HG02610 (cell line): ENCODE data around the gene GRIN3A.

Experiments used
- ATAC-seq: cut with Tn5 transposase; IDR thresholded peaks from one replicate; pipeline ENCODE4 v1.9.1; 2021; ENCODE audit warnings: mild to moderate bottlenecking, moderate library complexity; ENCODE audit not compliant: unreplicated experiment

The GRIN3A gene

DNA sequence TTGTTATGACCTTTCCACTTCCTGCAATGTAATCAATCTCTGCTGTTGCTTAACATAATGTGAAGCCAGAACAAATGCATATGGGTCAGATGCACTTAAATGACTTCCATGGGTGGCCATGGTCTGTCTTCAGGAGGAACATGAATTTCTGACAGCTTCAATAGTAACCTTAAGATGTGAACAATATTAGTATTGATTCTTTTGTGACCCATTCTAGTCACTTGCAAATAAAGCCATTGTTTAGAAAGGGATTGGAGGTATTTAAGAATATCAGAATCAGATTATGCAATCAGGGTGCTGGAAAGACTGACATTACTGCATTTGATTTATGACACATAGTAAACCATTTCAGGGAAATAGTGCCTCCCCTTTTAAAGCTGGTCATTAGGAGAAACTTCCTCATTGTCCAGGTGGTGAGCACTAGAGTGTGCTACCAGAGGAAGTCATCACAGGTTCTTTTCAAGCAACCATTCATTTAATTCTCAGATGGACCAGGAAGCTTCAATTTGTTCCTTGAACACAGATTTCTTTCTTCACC, 32.1 kb downstream of the GRIN3A start:
- ATAC-seq, result no peak

DNA sequence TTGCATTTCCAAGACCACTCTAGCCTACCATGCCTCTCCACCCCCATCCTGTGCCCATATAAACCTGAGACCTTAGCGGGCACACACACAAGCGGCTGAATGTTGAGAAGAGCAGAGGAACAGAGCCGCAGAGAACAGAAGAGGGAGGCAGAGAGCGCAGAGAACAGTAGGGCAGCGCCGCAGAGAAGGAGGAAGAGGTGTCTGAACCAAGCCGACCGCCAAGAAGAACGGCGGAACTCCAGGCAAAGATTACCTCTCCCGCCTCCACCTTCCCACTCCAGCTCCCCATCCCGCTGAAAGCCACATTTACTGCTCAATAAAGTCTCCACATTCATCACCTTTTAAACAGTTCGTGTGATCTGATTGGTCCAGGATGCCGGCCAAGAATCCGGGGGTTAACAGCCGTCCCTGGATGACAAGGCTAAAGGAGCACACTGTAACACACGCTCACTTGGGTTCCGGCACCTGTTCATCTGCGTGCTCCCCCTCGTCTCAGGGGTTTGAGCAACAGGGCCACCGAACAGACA, 33.2 kb downstream of the GRIN3A start:
- peak; percentile 47 for ATAC-seq

- no peak for ATAC-seq
Observed at GRCh38 chr9:101702257-101702656, 36.2 kb downstream of the GRIN3A start.

DNA sequence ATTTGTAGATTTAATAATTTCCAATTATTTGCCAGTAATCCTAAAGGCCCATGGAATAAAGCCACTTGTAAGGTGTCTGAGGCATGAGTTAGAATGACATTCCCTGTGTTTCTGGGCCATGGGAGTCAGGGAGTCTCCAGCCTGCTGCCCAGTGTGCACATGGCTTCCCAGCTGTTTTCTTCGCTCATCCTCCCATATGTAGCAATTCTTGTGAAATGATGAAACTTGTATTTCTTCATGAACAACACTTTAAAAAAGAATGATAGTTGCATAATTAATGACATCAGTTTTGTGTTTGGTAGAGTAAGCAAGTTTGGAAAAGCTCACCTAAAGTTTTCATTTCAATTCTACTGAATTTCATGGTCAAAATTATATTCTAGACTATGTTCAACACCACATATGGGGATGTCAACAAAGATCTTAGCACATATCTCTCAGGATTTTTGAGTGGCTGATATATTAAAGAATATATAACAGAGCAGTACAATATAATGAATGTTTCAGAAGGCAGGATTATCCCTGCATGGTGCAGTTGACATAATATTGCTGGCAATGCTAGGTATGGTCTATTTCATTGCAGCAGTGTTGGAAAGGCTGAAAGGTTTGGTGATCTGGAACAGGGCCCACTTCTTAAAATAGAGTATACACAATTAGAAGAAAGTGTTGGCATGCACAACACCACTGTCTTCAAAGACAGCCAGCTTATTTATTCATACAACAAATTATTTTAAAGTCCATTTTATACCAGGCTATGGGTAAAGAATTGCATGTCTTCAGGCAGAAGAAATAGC, 44.7 kb downstream of the GRIN3A start:
- ATAC-seq, result no peak

GRCh38 chr9:101691657-101692056, 46.8 kb downstream of the GRIN3A start:
- no peak for ATAC-seq

DNA sequence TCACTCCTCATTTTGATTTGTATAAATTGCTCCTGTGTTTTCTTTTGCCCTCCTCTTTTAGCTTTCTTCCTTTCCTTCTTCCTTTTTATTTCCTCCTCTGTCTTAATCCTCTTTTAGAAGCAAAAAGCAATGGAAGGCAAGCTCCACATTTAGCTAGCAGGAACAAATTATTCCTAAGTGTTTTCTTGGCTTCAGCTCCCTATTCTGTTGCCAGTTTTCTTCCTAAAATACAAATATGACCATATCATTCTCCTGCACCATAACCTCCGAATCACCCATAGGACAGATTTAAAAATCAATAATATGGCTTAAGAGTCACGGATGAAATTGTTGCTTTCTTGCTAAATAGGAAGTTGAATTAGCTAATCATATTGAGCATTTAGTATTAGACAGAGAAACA, 49.4 kb downstream of the GRIN3A start:
- ATAC-seq, result no peak

DNA sequence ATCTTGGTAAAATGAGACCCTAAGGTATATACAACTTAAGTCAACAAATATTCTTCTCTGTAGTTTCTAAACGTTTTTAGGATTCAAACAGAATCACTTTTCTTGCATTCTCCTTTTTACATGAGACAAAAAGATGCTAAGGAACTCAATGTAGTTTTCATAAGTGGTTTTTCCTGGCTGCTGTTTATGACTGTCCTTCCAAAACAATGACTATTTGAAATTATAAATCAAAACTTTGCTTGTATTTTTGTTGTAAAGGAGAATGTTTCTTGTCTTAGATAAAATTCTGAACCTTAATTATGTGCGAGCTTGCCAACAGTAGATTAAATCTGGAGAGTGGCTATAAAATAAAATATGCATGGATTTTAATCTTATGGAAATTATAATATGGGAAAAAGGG, 53.8 kb downstream of the GRIN3A start:
- ATAC-seq, result no peak

GRCh38 chr9:101683236-101683635, 55.2 kb downstream of the GRIN3A start:
- ATAC-seq, result no peak

- ATAC-seq, result no peak
Observed at GRCh38 chr9:101677861-101678260, 60.6 kb downstream of the GRIN3A start.

GRCh38 chr9:101675341-101675740, 63.1 kb downstream of the GRIN3A start:
- no peak for ATAC-seq

DNA sequence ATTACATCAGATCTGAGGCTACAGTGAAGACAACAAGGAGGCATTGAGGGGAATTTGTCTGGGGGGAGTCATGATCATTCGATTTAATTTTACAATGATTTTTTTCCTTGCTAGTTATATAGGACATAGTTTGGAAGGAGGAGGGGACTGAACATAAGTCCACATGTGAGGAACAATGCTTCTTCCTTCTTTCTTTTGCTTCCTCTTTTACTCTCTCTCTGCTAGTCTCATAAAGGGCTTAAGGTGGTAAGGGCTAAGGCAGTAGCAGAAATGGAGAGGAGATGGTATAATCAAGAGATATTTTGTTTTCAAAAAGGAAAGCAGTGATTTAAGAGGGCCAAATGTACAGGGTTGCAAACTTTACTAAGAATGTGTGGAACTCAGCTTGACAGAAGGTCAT, 64.3 kb downstream of the GRIN3A start:
- no peak for ATAC-seq

DNA sequence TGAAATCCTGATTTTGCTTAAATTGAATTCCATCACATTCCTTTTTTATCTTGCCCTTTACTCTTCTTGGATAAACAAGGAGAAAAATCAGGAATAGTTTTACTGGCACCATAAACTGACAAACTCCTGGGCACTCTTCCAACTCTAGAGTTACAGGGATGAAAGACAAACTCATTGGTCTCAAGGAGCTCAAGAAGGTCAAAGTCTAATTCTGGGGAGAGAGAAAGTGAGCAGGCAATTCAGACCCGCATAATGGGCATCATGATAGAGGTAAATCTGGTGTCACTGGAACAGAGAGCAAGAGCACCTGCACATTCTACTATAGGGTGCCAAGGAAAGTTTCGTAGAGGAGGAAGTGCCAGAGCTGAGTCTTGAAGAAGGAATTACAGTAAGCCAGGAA, 64.8 kb downstream of the GRIN3A start:
- no peak for ATAC-seq

DNA sequence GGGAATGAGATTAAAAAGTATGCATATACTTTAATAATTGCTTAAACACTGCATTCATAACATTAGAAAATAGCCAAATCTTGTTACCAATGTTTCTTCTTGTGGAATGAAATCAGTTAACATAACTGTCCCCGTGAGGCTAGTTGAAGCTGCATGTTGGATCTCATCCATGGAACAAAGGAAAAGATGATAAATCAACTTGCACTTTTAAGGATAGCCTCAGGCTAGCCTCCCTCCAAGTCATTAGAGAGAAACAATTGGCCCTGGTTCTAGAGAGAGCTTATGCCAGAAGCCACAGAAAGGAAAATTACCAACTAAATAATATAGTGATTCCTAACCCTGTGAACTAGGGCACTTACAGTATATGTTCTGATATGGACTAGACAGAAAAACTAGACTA, 66.9 kb downstream of the GRIN3A start:
- no peak for ATAC-seq

- no peak for ATAC-seq
Observed at GRCh38 chr9:101668421-101668820, 70.0 kb downstream of the GRIN3A start.

DNA sequence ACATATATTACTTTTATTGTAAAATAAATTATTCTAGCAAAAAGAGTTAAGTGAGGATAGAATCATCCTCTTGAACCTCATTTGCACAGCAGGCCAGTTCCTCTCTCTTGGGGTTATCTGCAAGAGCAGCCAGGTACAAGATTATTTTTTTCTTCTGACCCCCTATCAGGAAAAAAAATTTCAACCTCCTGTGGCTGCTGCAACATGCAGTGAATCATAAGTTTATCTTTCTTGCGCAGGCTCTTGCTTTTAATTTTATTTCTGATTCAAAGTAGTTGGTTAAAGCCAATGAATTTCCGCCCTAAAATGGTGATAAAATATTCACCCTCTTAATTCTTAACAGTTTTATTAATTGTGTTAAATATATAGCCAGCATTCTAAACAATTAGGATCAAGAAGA, 74.0 kb downstream of the GRIN3A start:
- no peak for ATAC-seq

- no peak for ATAC-seq
Observed at GRCh38 chr9:101652601-101653175, 85.8 kb downstream of the GRIN3A start.

DNA sequence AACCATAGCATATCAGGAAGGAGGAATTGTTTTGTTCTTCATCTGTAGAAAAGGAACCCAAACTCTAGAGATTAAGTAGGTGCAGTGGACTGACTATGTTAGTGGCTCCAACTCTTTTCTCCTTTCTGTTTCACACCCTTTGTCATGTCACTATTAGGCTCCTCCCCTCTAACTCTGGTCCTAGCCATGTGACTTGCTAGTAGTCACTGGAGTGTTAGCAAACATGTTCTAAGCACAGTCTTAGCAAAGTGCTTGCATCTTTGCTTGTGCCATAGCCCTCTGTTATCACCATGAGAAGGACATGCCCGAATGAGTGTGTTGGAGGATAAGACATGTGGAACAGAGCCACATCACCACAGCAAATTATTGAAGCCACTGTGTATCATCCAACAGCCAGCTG, 88.3 kb downstream of the GRIN3A start:
- peak; percentile 64 for ATAC-seq

DNA sequence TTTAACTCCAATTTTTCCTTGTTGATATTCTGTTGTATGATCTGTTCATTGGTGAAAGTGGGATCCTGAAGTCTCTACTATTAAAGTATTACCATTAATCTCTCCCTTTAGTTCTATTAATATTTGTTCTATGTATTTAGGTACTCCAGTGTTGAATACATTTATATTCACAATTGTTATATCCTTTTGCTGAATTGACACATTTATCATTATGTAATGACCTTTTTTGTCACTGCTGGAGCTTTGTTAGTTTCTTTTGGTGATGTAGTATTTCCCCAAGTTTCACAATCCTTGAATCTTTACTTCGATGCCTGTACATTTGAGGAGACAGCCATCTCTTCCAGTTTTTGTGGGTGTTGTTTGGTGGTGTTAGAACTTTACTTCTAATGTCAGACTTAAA, 90.0 kb downstream of the GRIN3A start:
- ATAC-seq, result no peak

GRCh38 chr9:101639785-101640665, 98.4 kb downstream of the GRIN3A start:
- no peak for ATAC-seq

DNA sequence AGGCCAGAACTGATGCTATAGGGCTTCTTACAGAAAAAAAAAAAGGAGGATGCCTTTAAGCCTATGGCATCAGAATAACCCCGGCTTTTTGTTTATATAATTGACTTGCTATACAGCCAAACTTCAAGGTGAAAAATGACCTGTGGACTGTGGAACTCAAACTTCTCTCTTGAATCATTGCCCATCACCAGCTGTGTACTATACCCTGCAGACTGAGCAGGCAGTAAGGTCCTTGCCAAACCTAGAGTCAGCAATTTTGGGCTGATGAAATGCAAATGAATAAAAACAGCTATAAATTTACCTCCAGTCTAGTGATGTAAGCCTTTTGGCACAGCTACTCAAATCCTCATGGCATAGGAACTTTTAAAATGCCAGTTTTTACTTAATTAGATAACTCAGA, 99.1 kb downstream of the GRIN3A start:
- no peak for ATAC-seq

DNA sequence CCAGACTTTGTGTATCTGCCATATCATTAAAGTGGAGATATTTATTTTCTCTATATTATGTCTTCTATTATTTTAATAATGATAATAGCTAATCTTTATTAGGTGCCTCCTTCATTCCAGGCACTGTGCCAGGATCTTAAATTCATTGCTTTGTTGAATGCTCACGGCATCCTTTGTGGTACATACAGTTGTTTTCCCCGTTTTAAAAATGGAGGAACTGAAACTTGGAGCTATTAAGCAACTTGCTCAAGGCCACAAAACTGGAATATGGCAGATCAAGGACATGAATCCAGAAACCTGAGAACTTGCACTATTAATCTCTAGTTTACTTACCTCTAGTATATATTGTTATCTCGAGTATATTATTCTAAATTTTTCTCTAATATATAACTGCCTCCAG, 102.2 kb downstream of the GRIN3A start:
- ATAC-seq, result no peak
